ENCODE measurements around the gene EFR3B. TPM values are rescaled to one million over a fixed set of nuclear protein-coding genes. Genes with fewer than 3 reads are reported as not detected.

EFR3B gene
- total and polyA plus RNA-seq, 7 donors, result 0.59 to 12.7 (median 1.7) TPM

- no peak for TF ChIP-seq CTCF (IDR thresholded peaks at IDR 0.05)
- Histone ChIP-seq H3K4me1 (peaks cover 25% of the 10 kb centered on the region), H3K9me3 (peaks cover 8% of the 10 kb centered on the region), H3K27ac (no peak overlapping the region), H3K36me3 (ENCODE audit: insufficient read depth in 1 of 2, low read depth in 1 of 2) (no peaks in the 10 kb centered on the region), H3K27me3 (ENCODE audit: insufficient read depth in 3 of 3, low read length in 2 of 3) (no peaks in the 10 kb centered on the region), H3K4me3 (no peak overlapping the region)
- DNase-seq (no peak), ATAC-seq (no peak)
- WGBS, 3 donors, result 69 to 86% (median 74%) methylated on average over 5 of the region's 5 CpGs
- intact Hi-C loops (cut with DNase I), result no loop called here
Observed at GRCh38 chr2:25068217-25068616, 26.3 kb downstream of the EFR3B start.

DNA sequence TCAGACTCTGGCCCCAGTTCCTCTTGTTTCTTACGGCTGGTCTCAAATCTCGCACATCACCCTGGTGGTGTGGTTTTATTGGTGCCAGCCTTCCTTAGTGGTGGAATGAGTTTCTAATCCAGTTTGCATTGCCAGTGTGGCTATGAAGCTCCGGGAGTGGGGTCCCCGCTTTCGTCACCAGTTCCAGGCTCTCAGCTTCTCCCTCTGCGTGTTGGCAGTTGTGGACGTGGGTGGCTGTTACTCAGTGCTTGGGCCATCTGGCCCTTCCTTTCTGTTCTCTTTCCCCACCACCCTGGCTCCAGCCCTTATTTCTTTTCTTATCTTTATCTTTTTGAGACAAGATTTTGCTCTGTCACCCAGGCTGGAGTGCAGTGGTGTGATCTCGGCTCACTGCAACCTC is 30.1 kb downstream of the EFR3B start:
- Histone ChIP-seq H3K4me3 (no peak overlapping the region), H3K27me3 (ENCODE audit: insufficient read depth in 3 of 3, low read length in 2 of 3) (no peaks in the 10 kb centered on the region), H3K4me1 (peaks cover 4% of the 10 kb centered on the region), H3K9me3 (no peaks in the 10 kb centered on the region), H3K36me3 (ENCODE audit: insufficient read depth in 1 of 2, low read depth in 1 of 2) (no peaks in the 10 kb centered on the region), H3K27ac (no peak overlapping the region)
- no peak for DNase-seq
- intact Hi-C loops (cut with DNase I), result no loop called here
- WGBS, 3 donors, result 86 to 90% (median 87%) methylated on average over 8 of the region's 8 CpGs
- ATAC-seq, result no peak
- TF ChIP-seq CTCF (IDR thresholded peaks at IDR 0.05), result no peak

DNA sequence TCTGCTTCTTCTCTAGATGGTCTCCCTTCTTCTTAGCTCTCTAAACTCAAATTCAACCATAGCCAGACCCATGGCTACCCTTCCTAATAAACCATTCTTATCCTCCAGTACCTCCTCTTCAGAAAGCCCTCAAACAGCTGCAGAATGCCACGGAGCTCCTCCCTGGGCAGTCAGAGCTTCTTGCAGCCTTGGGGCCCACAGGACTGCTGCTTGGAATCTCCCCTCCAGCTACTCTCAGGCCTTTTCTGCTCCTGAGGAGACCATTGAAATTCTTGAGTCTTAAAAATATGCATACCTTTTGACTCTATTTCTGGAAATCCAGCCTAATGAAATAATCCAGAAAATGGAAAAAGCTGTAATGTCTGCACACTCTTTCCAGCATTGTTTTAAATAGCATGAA is 30.7 kb downstream of the EFR3B start:
- Histone ChIP-seq H3K4me1 (peaks cover 9% of the 10 kb centered on the region), H3K9me3 (no peaks in the 10 kb centered on the region), H3K27me3 (ENCODE audit: insufficient read depth in 3 of 3, low read length in 2 of 3) (no peaks in the 10 kb centered on the region), H3K4me3 (no peak overlapping the region), H3K27ac (no peak overlapping the region), H3K36me3 (ENCODE audit: insufficient read depth in 1 of 2, low read depth in 1 of 2) (no peaks in the 10 kb centered on the region)
- TF ChIP-seq CTCF (IDR thresholded peaks at IDR 0.05), result no peak
- ATAC-seq (no peak), DNase-seq (no peak)
- intact Hi-C loops (cut with DNase I), result no loop called here
- 54 to 64% (median 54%) methylated on average over 1 of the region's 1 CpG for WGBS, 3 donors

GRCh38 chr2:25073025-25073424 is 31.1 kb downstream of the EFR3B start:
- peaks cover 12% of the 10 kb centered on the region for H3K4me1 ChIP-seq
- no peak overlapping the region for H3K27ac ChIP-seq
- H3K4me3 ChIP-seq, result no peak overlapping the region
- no peak for TF ChIP-seq CTCF (IDR thresholded peaks at IDR 0.05)
- no peaks in the 10 kb centered on the region for H3K36me3 ChIP-seq (ENCODE audit: insufficient read depth in 1 of 2, low read depth in 1 of 2)
- ATAC-seq (no peak), DNase-seq (no peak)
- no peaks in the 10 kb centered on the region for H3K9me3 ChIP-seq
- no peaks in the 10 kb centered on the region for H3K27me3 ChIP-seq (ENCODE audit: insufficient read depth in 3 of 3, low read length in 2 of 3)
- intact Hi-C loops (cut with DNase I), result no loop called here
- 78 to 91% (median 85%) methylated on average over 5 of the region's 5 CpGs for WGBS, 3 donors

GRCh38 chr2:25073914-25074313 is 32.0 kb downstream of the EFR3B start:
- intact Hi-C loops (cut with DNase I), result no loop called here
- 93 to 99% (median 95%) methylated on average over 4 of the region's 4 CpGs for WGBS, 3 donors

More at GRCh38 chr2:25073914-25074313, 32.0 kb downstream of the EFR3B start:
- no peaks in the 10 kb centered on the region for H3K27me3 ChIP-seq (ENCODE audit: insufficient read depth in 3 of 3, low read length in 2 of 3)
- TF ChIP-seq CTCF (IDR thresholded peaks at IDR 0.05), result no peak
- no peaks in the 10 kb centered on the region for H3K36me3 ChIP-seq (ENCODE audit: insufficient read depth in 1 of 2, low read depth in 1 of 2)
- DNase-seq, result no peak
- no peak overlapping the region for H3K4me3 ChIP-seq
- ATAC-seq, result no peak
- peaks cover 21% of the 10 kb centered on the region for H3K4me1 ChIP-seq
- no peak overlapping the region for H3K27ac ChIP-seq
- H3K9me3 ChIP-seq, result no peaks in the 10 kb centered on the region
